ENCODE results near the gene ZNF490. TPM values are rescaled to one million over a fixed set of nuclear protein-coding genes. Genes with fewer than 3 reads are reported as not detected.

Gene ZNF490
- total RNA-seq, 1 donor from 2014 or later = 6.1 TPM

DNA sequence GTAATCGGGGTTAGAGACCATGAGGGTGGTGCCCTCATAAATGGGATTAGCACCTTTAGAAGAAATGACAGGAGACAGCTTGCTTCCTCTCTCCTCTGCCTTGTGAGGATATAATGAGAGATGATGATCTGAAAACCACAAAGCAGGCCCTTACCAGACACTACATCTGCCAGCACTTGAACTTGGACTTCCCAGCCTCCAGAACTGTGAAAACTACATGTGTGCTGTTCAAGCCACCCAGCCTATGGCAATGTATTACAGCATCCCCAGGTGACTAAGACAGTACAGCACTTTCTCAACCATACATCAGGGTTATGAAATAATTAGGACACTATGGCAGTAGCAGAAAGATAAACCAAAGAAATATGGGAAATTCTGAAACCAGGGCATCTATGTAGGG, 66.8 kb downstream of the ZNF490 start:
- DNase-seq = no peak

Other genes with a start within 250 kb of the ZNF490 start
- 7.0 TPM for gene ZNF442, start 245.1 kb downstream of the ZNF490 start, total RNA-seq
- 10.5 TPM for gene ZNF799, start 209.5 kb downstream of the ZNF490 start, total RNA-seq
- gene ZNF443, start 169.8 kb downstream of the ZNF490 start, total RNA-seq = 11.1 TPM
- gene ZNF709, start 126.0 kb downstream of the ZNF490 start, total RNA-seq = 7.0 TPM
- 13.2 TPM for gene ZNF564, start 59.3 kb downstream of the ZNF490 start, total RNA-seq
- gene ZNF791, start 107 bp upstream of the ZNF490 start, total RNA-seq = 26.3 TPM
- 44.5 TPM for gene MAN2B1, start 55.9 kb upstream of the ZNF490 start, total RNA-seq
- 7.2 TPM for gene WDR83, start 56.0 kb upstream of the ZNF490 start, total RNA-seq
- gene DHPS, start 71.1 kb upstream of the ZNF490 start, total RNA-seq = 64.5 TPM
- not detected for gene GNG14, start 77.2 kb upstream of the ZNF490 start, total RNA-seq
- 8.0 TPM for gene FBXW9, start 85.8 kb upstream of the ZNF490 start, total RNA-seq
- gene TNPO2, start 113.1 kb upstream of the ZNF490 start, total RNA-seq = 44.7 TPM
- gene TRIR, start 123.9 kb upstream of the ZNF490 start, total RNA-seq = 121 TPM
- gene GET3, start 126.7 kb upstream of the ZNF490 start, total RNA-seq = 42.9 TPM
- not detected for gene BEST2, start 141.0 kb upstream of the ZNF490 start, total RNA-seq
- 68.5 TPM for gene HOOK2, start 164.7 kb upstream of the ZNF490 start, total RNA-seq
- gene JUNB, start 180.7 kb upstream of the ZNF490 start, total RNA-seq = 157 TPM
- 304 TPM for gene PRDX2, start 191.0 kb upstream of the ZNF490 start, total RNA-seq
- not detected for gene THSD8, start 191.3 kb upstream of the ZNF490 start, total RNA-seq
- 10.4 TPM for gene RNASEH2A, start 195.8 kb upstream of the ZNF490 start, total RNA-seq
- not detected for gene RTBDN, start 223.8 kb upstream of the ZNF490 start, total RNA-seq
- 0.92 TPM for gene MAST1, start 227.7 kb upstream of the ZNF490 start, total RNA-seq

Data from tongue (tissue), 2 donors.